SU-DHL-6 (cell line): ENCODE results near the gene SH3RF3.

Experiments used
- H2AFZ ChIP-seq: fragments of 200-600 bp; sonication (generic); 2 replicates; pipeline ENCODE4 v1.6.1; 2014; ENCODE audit warnings: low read depth, mild to moderate bottlenecking, moderate library complexity, mixed read lengths, antibody characterized with exemption, low read length; ENCODE audit not compliant: severe bottlenecking
- H3F3A ChIP-seq: fragments of 200-600 bp; shearing (Covaris generic); 2 replicates; pipeline ENCODE4 v1.6.0; 2016; ENCODE audit warnings: antibody characterized with exemption, mild to moderate bottlenecking; ENCODE audit not compliant: insufficient read depth
- H3K27ac ChIP-seq: fragments of 200-600 bp; sonication (generic); 2 replicates; pipeline ENCODE4 v1.5.1; 2016; ENCODE audit warnings: low read depth, mild to moderate bottlenecking, low read length, moderate library complexity, mixed read lengths
- H3K27me3 ChIP-seq: fragments of 200-600 bp; sonication (generic), shearing (Covaris generic); 2 replicates; pipeline ENCODE4 v1.6.0; 2014; ENCODE audit warnings: mild to moderate bottlenecking, low read length
- H3K36me3 ChIP-seq: fragments of 200-600 bp; sonication (generic); 2 replicates; pipeline ENCODE4 v1.6.1; 2014; ENCODE audit warnings: mild to moderate bottlenecking, low read length, mixed read lengths
- H3K4me2 ChIP-seq: fragments of 300-600, 200-600 bp; shearing (Covaris generic), sonication (generic); 2 replicates; pipeline ENCODE4 v1.6.0; 2014; ENCODE audit warnings: low read length, low read depth, mild to moderate bottlenecking; ENCODE audit not compliant: poor library complexity, severe bottlenecking
- H3K4me3 ChIP-seq: fragments of 200-600 bp; sonication (generic); 2 replicates; pipeline ENCODE4 v1.5.1; 2014; ENCODE audit warnings: antibody characterized with exemption, low read length, mild to moderate bottlenecking, mixed read lengths; ENCODE audit not compliant: insufficient read depth, poor library complexity, severe bottlenecking
- H3K79me2 ChIP-seq: fragments of 200-600 bp; sonication (generic); 2 replicates; pipeline ENCODE4 v1.6.1; 2014; ENCODE audit warnings: mild to moderate bottlenecking, low read length, moderate library complexity; ENCODE audit not compliant: insufficient read depth
- H3K9ac ChIP-seq: fragments of 200-600 bp; sonication (generic); 2 replicates; pipeline ENCODE4 v1.7.0; 2014; ENCODE audit warnings: mild to moderate bottlenecking, low read length
- H3K9me2 ChIP-seq: fragments of 200-600 bp; sonication (generic); replicated peaks from 2 replicates; pipeline ENCODE4 v1.6.1; 2014; ENCODE audit warnings: low read length; ENCODE audit not compliant: insufficient read depth
- H3K9me3 ChIP-seq: fragments of 200-600 bp; sonication (generic); 2 replicates; pipeline ENCODE4 v1.6.1; 2014; ENCODE audit warnings: low read length, mixed read lengths; ENCODE audit not compliant: insufficient read depth
- H4K20me1 ChIP-seq: fragments of 200-600 bp; sonication (generic); 2 replicates; pipeline ENCODE4 v1.6.1; 2014; ENCODE audit warnings: low read depth, mild to moderate bottlenecking, antibody characterized with exemption, low read length, moderate library complexity, mixed read lengths
- CTCF ChIP-seq: fragments of 200-600 bp; sonication (generic); IDR thresholded peaks from one replicate; pipeline ENCODE4 v1.5.1; 2017; ENCODE audit warnings: antibody characterized with exemption, mild to moderate bottlenecking, low read length, moderate library complexity; ENCODE audit not compliant: insufficient read depth, poor library complexity, severe bottlenecking
- EZH2phosphoT487 ChIP-seq: fragments of 200-600 bp; sonication (generic), shearing (Covaris generic); conservative IDR thresholded peaks from 2 replicates; pipeline ENCODE4 v1.6.1; 2018; ENCODE audit warnings: mild to moderate bottlenecking, antibody characterized with exemption, low read length, moderate library complexity, mixed read lengths

Gene SH3RF3

DNA sequence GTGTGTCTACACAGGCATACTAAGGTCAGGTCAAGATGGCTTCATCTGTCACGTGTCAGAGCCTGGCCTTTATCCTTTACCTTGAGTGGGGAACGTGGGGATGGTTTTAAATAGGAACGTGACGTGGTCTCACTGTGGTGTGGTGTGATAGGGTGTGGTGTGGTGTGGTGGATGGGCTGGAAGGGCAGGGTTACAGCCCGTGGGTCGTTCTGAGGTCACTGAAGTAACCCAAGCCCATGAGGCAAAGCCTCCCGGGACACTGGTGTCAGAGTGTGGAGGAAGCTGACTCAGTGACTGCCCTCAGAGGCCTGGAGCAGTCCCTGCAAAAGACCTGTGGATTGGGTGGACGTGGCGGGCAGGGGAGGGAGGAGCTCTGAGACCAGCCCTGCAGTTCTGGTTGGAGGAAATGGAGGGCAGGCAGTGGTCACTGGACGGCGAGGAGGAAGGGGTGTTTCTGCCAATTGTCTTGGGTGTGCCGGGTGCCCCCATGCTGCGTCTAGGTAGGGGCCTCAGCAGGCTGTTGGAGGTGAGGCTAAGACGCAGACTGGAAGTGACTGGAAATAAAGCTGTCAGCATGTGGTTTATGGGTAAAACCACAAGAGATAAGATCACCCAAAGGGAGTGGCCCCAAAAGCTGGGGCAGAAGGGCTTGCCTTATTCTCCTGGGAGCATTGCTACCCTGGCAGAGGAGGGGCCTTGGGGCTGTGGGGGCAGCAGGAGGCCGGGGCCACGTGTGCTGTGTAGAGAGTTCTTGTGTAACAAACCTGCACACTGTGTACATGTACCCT is 84.8 kb downstream of the SH3RF3 start:
- H3K36me3 ChIP-seq, result no peaks in the 10 kb centered on the region
- no peak overlapping the region for H3K9ac ChIP-seq
- H3K27me3 ChIP-seq, result no peaks in the 10 kb centered on the region
- no peaks in the 10 kb centered on the region for H3K9me2 ChIP-seq
- TF ChIP-seq EZH2phosphoT487 (no peak), CTCF (no peak)
- H2AFZ ChIP-seq, result no peak overlapping the region
- H3K4me3 ChIP-seq, result no peak overlapping the region
- H3K4me2 ChIP-seq, result no peak overlapping the region
- H3K79me2 ChIP-seq, result no peaks in the 10 kb centered on the region
- no peak overlapping the region for H3K27ac ChIP-seq
- no peaks in the 10 kb centered on the region for H3F3A ChIP-seq
- no peaks in the 10 kb centered on the region for H3K9me3 ChIP-seq
- no peaks in the 10 kb centered on the region for H4K20me1 ChIP-seq

- Histone ChIP-seq H3K9ac (no peak overlapping the region), H2AFZ (no peak overlapping the region), H3K9me3 (no peaks in the 10 kb centered on the region), H3F3A (no peaks in the 10 kb centered on the region), H3K27ac (no peak overlapping the region), H4K20me1 (no peaks in the 10 kb centered on the region), H3K9me2 (no peaks in the 10 kb centered on the region), H3K36me3 (no peaks in the 10 kb centered on the region), H3K79me2 (no peaks in the 10 kb centered on the region), H3K4me2 (no peak overlapping the region), H3K27me3 (no peaks in the 10 kb centered on the region), H3K4me3 (no peak overlapping the region)
- TF ChIP-seq EZH2phosphoT487, result no peak
- TF ChIP-seq CTCF, result no peak
Observed at GRCh38 chr2:109214651-109215371, 85.8 kb downstream of the SH3RF3 start.

GRCh38 chr2:109215866-109216265 is 86.9 kb downstream of the SH3RF3 start:
- Histone ChIP-seq H3K4me3 (no peak overlapping the region), H4K20me1 (no peaks in the 10 kb centered on the region), H3K27me3 (no peaks in the 10 kb centered on the region), H3K9me2 (no peaks in the 10 kb centered on the region), H3K4me2 (no peak overlapping the region), H3K9me3 (no peaks in the 10 kb centered on the region), H3K79me2 (no peaks in the 10 kb centered on the region), H2AFZ (no peak overlapping the region), H3F3A (no peaks in the 10 kb centered on the region), H3K36me3 (no peaks in the 10 kb centered on the region), H3K27ac (no peak overlapping the region), H3K9ac (no peak overlapping the region)
- TF ChIP-seq EZH2phosphoT487 (no peak), CTCF (no peak)
